IMR-90 (cell line): ENCODE data around the gene CCDC137. TPM values are rescaled to one million over a fixed set of nuclear protein-coding genes. Genes with fewer than 3 reads are reported as not detected.
"Not testable (repeated sequence)": the region's sequence is repeated elsewhere in the genome, so short reads cannot be mapped to it uniquely, and the experiment has no call there.

ENCODE experiments used
- ATAC-seq: fragments of 200-7000 bp; cut with Tn5 transposase; 2 replicates; pipeline ENCODE4 v1.9.1; 2020; ENCODE audit warnings: low read depth, mild to moderate bottlenecking, moderate library complexity
- BruUV-seq: library from RNA; stranded (reverse); fragments of 400-500 nt; replicated peaks from 2 replicates; lab custom pipeline; 2021; lab: Mats Ljungman, UMichigan
- CTCF ChIA-PET: fragments of 300-600 bp; formaldehyde crosslinking; extraction: SDS; loops from one replicate; lab custom pipeline; 2021; ENCODE audit warnings: antibody characterized with exemption; lab: Yijun Ruan, JAX
- POLR2A ChIA-PET: fragments of 300-600 bp; sonication (Branson Sonifier 250); formaldehyde crosslinking; loops from one replicate; lab custom pipeline; 2022; ENCODE audit warnings: antibody characterized with exemption; ENCODE audit not compliant: unreplicated experiment; lab: Charles Lee
- DNase-seq: peaks from one replicate; pipeline ENCODE4 v3.0.0; 2013
- H2AFZ ChIP-seq: replicated peaks from 2 replicates; pipeline ENCODE3; 2013; ENCODE audit warnings: low read length, mild to moderate bottlenecking; ENCODE audit not compliant: poor library complexity
- H2AK5ac ChIP-seq: 2 replicates; pipeline ENCODE4 v1.6.1; 2013; ENCODE audit warnings: low read depth, low read length, inconsistent platforms
- H2AK9ac ChIP-seq: replicated peaks from 2 replicates; pipeline ENCODE3; 2013; ENCODE audit warnings: mild to moderate bottlenecking, low read depth, low read length, moderate library complexity; ENCODE audit not compliant: poor library complexity
- H2BK120ac ChIP-seq: 2 replicates; pipeline ENCODE4 v1.6.1; 2013; ENCODE audit warnings: low read depth, low read length, inconsistent platforms
- H2BK15ac ChIP-seq: 3 replicates; pipeline ENCODE4 v1.6.1; 2013; ENCODE audit warnings: low read depth, low read length, inconsistent platforms
- H2BK20ac ChIP-seq: 2 replicates; pipeline ENCODE4 v1.6.1; 2013; ENCODE audit warnings: low read depth, mild to moderate bottlenecking, inconsistent platforms, low read length, moderate library complexity
- H2BK5ac ChIP-seq: 2 replicates; pipeline ENCODE4 v1.6.1; 2013; ENCODE audit warnings: mild to moderate bottlenecking, low read depth, low read length, inconsistent platforms; ENCODE audit not compliant: poor library complexity, severe bottlenecking
- H3K14ac ChIP-seq: replicated peaks from 2 replicates; pipeline ENCODE4 v1.6.1; 2013; ENCODE audit warnings: low read depth, low read length, inconsistent platforms
- H3K18ac ChIP-seq: 2 replicates; pipeline ENCODE4 v1.6.1; 2013; ENCODE audit warnings: low read depth, low read length, control low read depth
- H3K23ac ChIP-seq: 2 replicates; pipeline ENCODE4 v1.6.1; 2013; ENCODE audit warnings: low read depth, low read length, inconsistent platforms
- H3K27ac ChIP-seq: 2 replicates; pipeline ENCODE4 v1.5.1; 2013; ENCODE audit warnings: mild to moderate bottlenecking, control low read depth, low read length; ENCODE audit not compliant: insufficient read depth
- H3K27me3 ChIP-seq: 2 replicates; pipeline ENCODE4 v1.6.1; 2013; ENCODE audit warnings: low read length; ENCODE audit not compliant: control insufficient read depth, insufficient read depth
- H3K36me3 ChIP-seq: 2 replicates; pipeline ENCODE4 v1.6.1; 2013; ENCODE audit warnings: low read length, mixed read lengths; ENCODE audit not compliant: control insufficient read depth, insufficient read depth
- H3K4ac ChIP-seq: 2 replicates; pipeline ENCODE4 v1.6.1; 2013; ENCODE audit warnings: low read depth, low read length, inconsistent platforms
- H3K4me1 ChIP-seq: 2 replicates; pipeline ENCODE4 v1.6.1; 2013; ENCODE audit warnings: low read length, mixed read lengths; ENCODE audit not compliant: control insufficient read depth, insufficient read depth
- H3K4me2 ChIP-seq: 2 replicates; pipeline ENCODE4 v1.6.1; 2013; ENCODE audit warnings: low read depth, mild to moderate bottlenecking, control low read depth, low read length, moderate library complexity
- H3K4me3 ChIP-seq: 2 replicates; pipeline ENCODE4 v1.5.1; 2013; ENCODE audit warnings: low read depth, mild to moderate bottlenecking, control low read depth, low read length, moderate library complexity; ENCODE audit not compliant: insufficient read depth
- H3K56ac ChIP-seq: 2 replicates; pipeline ENCODE4 v1.6.1; 2013; ENCODE audit warnings: low read length, inconsistent platforms; ENCODE audit not compliant: insufficient read depth; ENCODE audit errors: extremely low read depth
- H3K79me1 ChIP-seq, 2 experiments: 2 replicates each; pipeline ENCODE4 v1.6.1; 2013; ENCODE audit warnings: low read length in 2 of 2, inconsistent platforms in 1 of 2, low read depth in 1 of 2
- H3K9ac ChIP-seq: 2 replicates; pipeline ENCODE4 v1.6.1; 2013; ENCODE audit warnings: low read depth, low read length, control low read depth
- H3K9me1 ChIP-seq: 2 replicates; pipeline ENCODE4 v1.6.1; 2013; ENCODE audit warnings: low read length, inconsistent platforms; ENCODE audit not compliant: insufficient read depth
- H3K9me3 ChIP-seq: 2 replicates; pipeline ENCODE4 v1.6.1; 2013; ENCODE audit warnings: low read length; ENCODE audit not compliant: control insufficient read depth, insufficient read depth
- H4K20me1 ChIP-seq: 2 replicates; pipeline ENCODE4 v1.6.1; 2013; ENCODE audit warnings: low read length, inconsistent platforms; ENCODE audit not compliant: insufficient read depth
- H4K5ac ChIP-seq: 2 replicates; pipeline ENCODE4 v1.6.1; 2013; ENCODE audit warnings: mild to moderate bottlenecking, low read depth, low read length, control low read depth
- H4K8ac ChIP-seq, 2 experiments: 2 replicates each; pipeline ENCODE4 v1.6.1; 2013; ENCODE audit warnings: low read depth in 2 of 2, low read length in 2 of 2, control low read depth in 1 of 2, inconsistent platforms in 1 of 2
- H4K91ac ChIP-seq: 2 replicates; pipeline ENCODE4 v1.6.1; 2013; ENCODE audit warnings: low read depth, low read length, inconsistent platforms; ENCODE audit not compliant: insufficient read depth
- WGBS, 2 experiments: methylation state at CpG; one replicate each; pipeline versions ENCODE4 v1.1.5 to v1.1.7; 2013; ENCODE audit warnings: missing lambda C conversion rate in 2 of 2; ENCODE audit not compliant: insufficient read length in 1 of 2; ENCODE audit errors: extremely low coverage in 2 of 2; 5-methylcytosine and 5-hydroxymethylcytosine counted together
- dilution Hi-C: fragments of 300-500 bp; cut with HindIII; formaldehyde crosslinking; loops from one replicate; pipeline ENCODE4 v1.14.3; 2018; ENCODE audit warnings: low sequenced_read_pairs; ENCODE audit not compliant: unreplicated experiment
- in situ Hi-C: fragments of 300-500 bp; cut with MboI; formaldehyde crosslinking; loops from 3 replicates; pipeline ENCODE4 v1.14.3; 2019; ENCODE audit warnings: low sequenced_read_pairs, inconsistent platforms, mixed read lengths
- intact Hi-C: fragments of 100-400 bp; cut with micrococcal nuclease; formaldehyde crosslinking; loops from 2 replicates; pipeline ENCODE4 v1.10.0; 2022
- polyA plus RNA-seq, 3 experiments: library from polyadenylated mRNA; depleted of rRNA; stranded (reverse); fragments of >200 nt; gene quantifications; 2 replicates each; pipeline ENCODE4 v1.2.3, GENCODE V29; 2012; ENCODE audit warnings: low replicate concordance in 1 of 3
- total RNA-seq: library from RNA; depleted of rRNA; stranded (reverse); fragments of >200 nt; gene quantifications from 2 replicates; pipeline ENCODE4 v1.2.3, GENCODE V29; 2012

Gene CCDC137
- total and polyA plus RNA-seq, 2 of the 4 experiments (the other 2 are of a cell fraction) = 7.5 to 18.4 TPM

DNA sequence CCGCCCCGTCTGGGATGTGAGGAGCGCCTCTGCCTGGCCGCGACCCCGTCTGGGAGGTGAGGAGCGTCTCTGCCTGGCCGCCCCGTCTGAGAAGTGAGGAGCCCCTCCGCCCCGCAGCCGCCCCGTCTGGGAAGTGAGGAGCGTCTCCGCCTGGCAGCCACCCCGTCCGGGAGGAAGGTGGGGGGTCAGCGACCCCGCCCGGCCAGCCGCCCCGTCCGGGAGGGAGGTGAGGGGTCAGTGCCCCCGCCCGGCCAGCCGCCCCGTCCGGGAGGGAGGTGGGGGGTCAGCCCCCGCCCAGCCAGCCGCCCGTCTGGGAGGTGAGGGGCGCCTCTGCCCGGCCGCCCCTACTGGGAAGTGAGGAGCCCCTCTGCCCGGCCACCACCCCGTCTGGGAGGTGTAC, 48.2 kb upstream of the CCDC137 start:
- H3K4me3 ChIP-seq, DNase-seq, H2AK5ac ChIP-seq, H2BK5ac ChIP-seq, H3K4ac ChIP-seq, CTCF ChIA-PET, POLR2A ChIA-PET, H2AFZ ChIP-seq, intact Hi-C loops, H3K18ac ChIP-seq, H4K5ac ChIP-seq, H2AK9ac ChIP-seq, H3K4me1 ChIP-seq, H2BK15ac ChIP-seq, H3K56ac ChIP-seq, dilution Hi-C loops, H3K23ac ChIP-seq, H3K4me2 ChIP-seq, in situ Hi-C loops, H4K8ac ChIP-seq, H4K91ac ChIP-seq, H3K14ac ChIP-seq, H3K27me3 ChIP-seq, H2BK20ac ChIP-seq, H3K27ac ChIP-seq, ATAC-seq, H3K9ac ChIP-seq, H3K9me3 ChIP-seq, H2BK120ac ChIP-seq, BruUV-seq: not testable (repeated sequence)
- Histone ChIP-seq H3K9me1 (peaks cover 10% of the 10 kb centered on the region; the same call in 1 of the 2 replicates), H3K36me3 (peaks cover 45% of the 10 kb centered on the region), H4K20me1 (peaks cover 46% of the 10 kb centered on the region), H3K79me1 (peaks cover 23 to 60% of the 10 kb centered on the region in 2 experiments)
- WGBS, 2 experiments = no CpG with 5 or more reads among the region's 36 CpGs
